HepG2 (cell line): Measurements from ENCODE around the gene ULK4. TPM values are rescaled to one million over a fixed set of nuclear protein-coding genes. Genes with fewer than 3 reads are reported as not detected.

ENCODE experiments used
- ATAC-seq: fragments of 200-7000 bp; cut with Tn5 transposase; 3 replicates; pipeline ENCODE4 v1.9.1; 2020; ENCODE audit warnings: mild to moderate bottlenecking, moderate library complexity
- BruUV-seq: library from RNA; stranded (reverse); fragments of 400-500 nt; replicated peaks from 2 replicates; lab custom pipeline; 2021; lab: Mats Ljungman, UMichigan
- CTCF ChIA-PET: fragments of 300-600 bp; formaldehyde crosslinking; extraction: SDS; loops from one replicate; lab custom pipeline; 2021; ENCODE audit warnings: low total read pairs, inconsistent platforms, low intra/inter-chr PET ratio; lab: Yijun Ruan, JAX
- POLR2A ChIA-PET: fragments of 350-600 bp; sonication (Branson Sonifier 250); formaldehyde crosslinking; loops from one replicate; lab custom pipeline; 2020; ENCODE audit warnings: antibody characterized with exemption, inconsistent platforms; lab: Yijun Ruan, JAX
- DNase-seq: peaks from one replicate; pipeline ENCODE4 v3.0.0-alpha.2; 2015; ENCODE audit warnings: low spot score
- FAIRE-seq: peaks from 3 replicates; lab custom pipeline; 2011; peaks lifted over from hg19 to GRCh38; lab: Jason Lieb, UNC
- H2AFZ ChIP-seq: one replicate; pipeline ENCODE4 v1.6.1; 2011; ENCODE audit warnings: low read length, inconsistent platforms
- H3K27ac ChIP-seq: fragments of 300-600 bp; 3 replicates; pipeline ENCODE4 v1.8.0; 2011; ENCODE audit warnings: mixed run types, mild to moderate bottlenecking, mixed read lengths, low read length, inconsistent platforms; ENCODE audit not compliant: insufficient read depth; ENCODE audit errors: extremely low read length
- H3K27me3 ChIP-seq, 2 experiments: fragments of 200-600 bp in 1 of 2; 2 replicates in 1 of 2; 3 replicates in 1 of 2; pipeline versions ENCODE4 v1.6.0 to v1.8.0; 2011; ENCODE audit warnings: low read length in 2 of 2, mild to moderate bottlenecking in 2 of 2, moderate library complexity in 2 of 2, inconsistent platforms in 1 of 2; ENCODE audit not compliant: insufficient read depth in 2 of 2, control insufficient read depth in 1 of 2
- H3K36me3 ChIP-seq, 2 experiments: fragments of 200-600 bp in 1 of 2; replicated peaks in 1 of 2; 2 replicates in 1 of 2; 3 replicates in 1 of 2; pipeline versions ENCODE4 v1.5.1 to v1.8.0; 2011; ENCODE audit warnings: low read length in 2 of 2, inconsistent platforms in 1 of 2; ENCODE audit not compliant: insufficient read depth in 2 of 2, control insufficient read depth in 1 of 2
- H3K4me1 ChIP-seq: 2 replicates; pipeline ENCODE4 v1.5.1; 2012; ENCODE audit warnings: low read length, inconsistent platforms; ENCODE audit not compliant: insufficient read depth
- H3K4me2 ChIP-seq: 2 replicates; pipeline ENCODE4 v1.6.0; 2011; ENCODE audit warnings: low read depth, low read length, inconsistent platforms
- H3K4me3 ChIP-seq, 3 experiments: fragments of 200-600 bp in 1 of 3; sonication (generic), shearing (Covaris generic) in 1 of 3; replicated peaks in 1 of 3; 2 replicates each; pipeline ENCODE4 v1.5.1; 2011 to 2016; ENCODE audit warnings: low read length in 3 of 3, inconsistent platforms in 2 of 3, low read depth in 2 of 3, mild to moderate bottlenecking in 2 of 3, control low read depth in 1 of 3, mixed read lengths in 1 of 3; ENCODE audit not compliant: insufficient read depth in 1 of 3
- H3K79me2 ChIP-seq: one replicate; pipeline ENCODE4 v1.6.1; 2011; ENCODE audit warnings: low read length, inconsistent platforms; ENCODE audit not compliant: insufficient read depth
- H3K9ac ChIP-seq: 2 replicates; pipeline ENCODE4 v1.6.0; 2011; ENCODE audit warnings: mild to moderate bottlenecking, low read depth, low read length, inconsistent platforms; ENCODE audit not compliant: insufficient read depth
- H3K9me3 ChIP-seq: 2 replicates; pipeline ENCODE4 v1.5.1; 2012; ENCODE audit warnings: mild to moderate bottlenecking, low read length
- H4K20me1 ChIP-seq: 2 replicates; pipeline ENCODE4 v1.6.0; 2011; ENCODE audit warnings: inconsistent platforms, mild to moderate bottlenecking, low read length, moderate library complexity; ENCODE audit not compliant: insufficient read depth
- DNMT1 ChIP-seq: sonication (generic); formaldehyde crosslinking; IDR thresholded peaks from 2 replicates; pipeline ENCODE4 v1.5.1; 2020; ENCODE audit warnings: mild to moderate bottlenecking, missing genetic modification reagents
- GATAD1 ChIP-seq: IDR thresholded peaks from 2 replicates; pipeline ENCODE4 v1.6.1; 2016; ENCODE audit warnings: missing genetic modification reagents, missing compliant biosample characterization
- JUNB ChIP-seq: sonication (generic); formaldehyde crosslinking; IDR thresholded peaks from 2 replicates; pipeline ENCODE4 v1.8.0; 2022; ENCODE audit warnings: missing genetic modification reagents, mild to moderate bottlenecking, borderline replicate concordance
- KLF12 ChIP-seq: sonication (generic); formaldehyde crosslinking; IDR thresholded peaks from 2 replicates; pipeline ENCODE4 v1.4.0; 2020; ENCODE audit warnings: missing genetic modification reagents, borderline replicate concordance
- MLLT10 ChIP-seq: sonication (generic); formaldehyde crosslinking; IDR thresholded peaks from 2 replicates; pipeline ENCODE4 v1.4.0; 2020; ENCODE audit warnings: missing genetic modification reagents
- NONO ChIP-seq, 2 experiments: fragments of 450-650 bp in 1 of 2; sonication (generic) in 1 of 2; formaldehyde crosslinking in 1 of 2; IDR thresholded peaks in 1 of 2; conservative IDR thresholded peaks in 1 of 2; 2 replicates each; pipeline versions ENCODE4 v1.6.1 to v1.8.0; 2017 to 2022; ENCODE audit warnings: mild to moderate bottlenecking in 1 of 2, missing genetic modification reagents in 1 of 2, moderate library complexity in 1 of 2
- PBX3 ChIP-seq: sonication (generic); formaldehyde crosslinking; IDR thresholded peaks from 2 replicates; pipeline ENCODE4 v1.8.1; 2023; ENCODE audit warnings: missing genetic modification reagents, inconsistent platforms, borderline replicate concordance
- PHF21A ChIP-seq: sonication (generic); formaldehyde crosslinking; IDR thresholded peaks from 2 replicates; pipeline ENCODE4 v1.5.0; 2020; ENCODE audit warnings: mild to moderate bottlenecking, missing genetic modification reagents
- SCMH1 ChIP-seq: sonication (generic); formaldehyde crosslinking; IDR thresholded peaks from 2 replicates; pipeline ENCODE4 v1.9.0; 2021; ENCODE audit warnings: missing genetic modification reagents, mild to moderate bottlenecking, borderline replicate concordance
- XBP1 ChIP-seq: sonication (generic); formaldehyde crosslinking; IDR thresholded peaks from 2 replicates; pipeline ENCODE4 v1.5.0; 2020; ENCODE audit warnings: missing genetic modification reagents
- ZNF567 ChIP-seq: sonication (generic); formaldehyde crosslinking; IDR thresholded peaks from 2 replicates; pipeline ENCODE4 v1.8.1; 2023; ENCODE audit warnings: mild to moderate bottlenecking, missing genetic modification reagents, borderline replicate concordance
- ZNF777 ChIP-seq: sonication (generic); formaldehyde crosslinking; IDR thresholded peaks from 2 replicates; pipeline ENCODE4 v1.4.0; 2020; ENCODE audit warnings: missing genetic modification reagents
- WGBS: methylation state at CpG from one replicate; pipeline ENCODE4 v1.1.6; 2017; ENCODE audit warnings: low lambda C conversion rate; 5-methylcytosine and 5-hydroxymethylcytosine counted together
- in situ Hi-C: cut with HindIII; loops from 2 replicates; pipeline ENCODE4 v1.10.0; 2017; ENCODE audit warnings: low pct_unique_long_range_greater_than_20kb; ENCODE audit not compliant: extremely low pct_ligation_motif_present
- intact Hi-C: fragments of 100-400 bp; cut with micrococcal nuclease; formaldehyde crosslinking; loops from one replicate; pipeline ENCODE4 v1.10.0; 2022; ENCODE audit not compliant: unreplicated experiment
- polyA plus RNA-seq, 8 experiments: library from polyadenylated mRNA; depleted of rRNA in 3 of 8; stranded (reverse) in 7 of 8; unstranded in 1 of 8; fragments of >200 nt; fragmentation: Illumina TruSeq in 4 of 8; extraction: Trizol in 4 of 8; gene quantifications; 2 replicates each; pipeline versions ENCODE4 v1.2.1 to v1.2.3, GENCODE V29; 2011 to 2016; ENCODE audit warnings: low read depth in 4 of 8, missing spikeins in 1 of 8, mixed read lengths in 1 of 8; ENCODE audit not compliant: insufficient read depth in 1 of 8
- total RNA-seq, 5 experiments: library from RNA; depleted of rRNA; stranded (reverse); fragments of >200 nt; fragmentation: Illumina TruSeq; extraction: Trizol; gene quantifications; 2 replicates each; pipeline ENCODE4 v1.2.3, GENCODE V29; 2016; ENCODE audit warnings: low read depth in 1 of 5

Gene ULK4
- total and polyA plus RNA-seq, 2 of the 13 experiments (the other 11 are each of a cell fraction or from before 2014, with no cell fraction given) = 6.7 to 11.8 TPM

- no peaks in the 10 kb centered on the region for H3K27me3 ChIP-seq
- no peaks in the 10 kb centered on the region for H3K9me3 ChIP-seq
- CTCF ChIA-PET = no interaction called here
- no peak overlapping the region for H3K4me2 ChIP-seq
- intact Hi-C loops (no loop called here), in situ Hi-C loops (no loop called here)
- H4K20me1 ChIP-seq = no peaks in the 10 kb centered on the region
- H3K4me3 ChIP-seq = no peak overlapping the region
- H3K4me1 ChIP-seq = peaks cover 7% of the 10 kb centered on the region
- no peak overlapping the region for H3K27ac ChIP-seq
- TF ChIP-seq XBP1 (CRISPR knock-in tag) (no peak), GATAD1 (CRISPR knock-in tag) (no peak), SCMH1 (CRISPR knock-in tag) (no peak), ZNF567 (CRISPR knock-in tag) (no peak), JUNB (CRISPR knock-in tag) (no peak), PHF21A (CRISPR knock-in tag) (no peak), KLF12 (no peak), ZNF777 (CRISPR knock-in tag) (no peak), NONO (IDR thresholded peaks at IDR 0.05) (no peak), NONO (CRISPR knock-in tag; conservative IDR thresholded peaks at IDR 0.05) (no peak), MLLT10 (CRISPR knock-in tag) (no peak), DNMT1 (no peak), PBX3 (CRISPR knock-in tag) (no peak)
- TF ChIP-seq, all 625 proteins: peak for 0
- FAIRE-seq (no peak), DNase-seq (no peak), ATAC-seq (no peak)
- Histone ChIP-seq H3K36me3 (no peaks in the 10 kb centered on the region), H3K79me2 (no peaks in the 10 kb centered on the region), H3K9ac (no peak overlapping the region), H2AFZ (no peak overlapping the region)
- WGBS = 98% methylated on average over 2 of the region's 2 CpGs
- POLR2A ChIA-PET = no interaction called here
- no TSS peak for BruUV-seq
Measured at GRCh38 chr3:41334426-41334825, 627.5 kb downstream of the ULK4 start.
